HS-27A (cell line): ENCODE data around the gene SIRT4.
A peak's percentile ranks its signal among the peaks of the same experiment; 100 is the strongest.

Experiments
- DNase-seq: peaks from one replicate; pipeline ENCODE4 v3.0.0-alpha.2; 2012; ENCODE audit warnings: low read depth, missing footprints

Gene SIRT4

GRCh38 chr12:120278137-120279069, 23.7 kb upstream of the SIRT4 start:
- DNase-seq: no peak

- no peak for DNase-seq
Measured at GRCh38 chr12:120283318-120283717, 18.8 kb upstream of the SIRT4 start.

- DNase-seq: no peak
Measured at GRCh38 chr12:120284381-120284780, 17.7 kb upstream of the SIRT4 start.

- DNase-seq: no peak
Measured at GRCh38 chr12:120286768-120287490, 15.2 kb upstream of the SIRT4 start.

- DNase-seq: no peak
Measured at GRCh38 chr12:120287491-120287890, 14.6 kb upstream of the SIRT4 start.

GRCh38 chr12:120290609-120291305, 11.4 kb upstream of the SIRT4 start:
- peak; percentile 24 for DNase-seq

GRCh38 chr12:120292411-120292660, 9.8 kb upstream of the SIRT4 start:
- DNase-seq: no peak

- DNase-seq: peak; percentile 70
Measured at GRCh38 chr12:120292661-120293531, 9.2 kb upstream of the SIRT4 start, which contains the start of gene RNU4-1. Gene RNU4-1 (minus strand): TSS chr12:120293237.

GRCh38 chr12:120314220-120314619, 12.1 kb downstream of the SIRT4 start:
- DNase-seq: no peak

GRCh38 chr12:120316798-120317223, 14.7 kb downstream of the SIRT4 start:
- DNase-seq: no peak

GRCh38 chr12:120317224-120318105, 15.3 kb downstream of the SIRT4 start:
- DNase-seq: peak; percentile 97

- no peak for DNase-seq
Measured at GRCh38 chr12:120321382-120322202, 19.5 kb downstream of the SIRT4 start.

GRCh38 chr12:120323772-120324171, 21.7 kb downstream of the SIRT4 start:
- DNase-seq: no peak

GRCh38 chr12:120324841-120325417, 22.8 kb downstream of the SIRT4 start:
- no peak for DNase-seq

- no peak for DNase-seq
Measured at GRCh38 chr12:120327593-120327992, 25.5 kb downstream of the SIRT4 start, which contains the start of gene PLA2G1B. Gene PLA2G1B (minus strand): TSS chr12:120327779. CDS start chr12:120327753, 26 bp downstream.

GRCh38 chr12:120328228-120328627, 26.1 kb downstream of the SIRT4 start:
- DNase-seq: no peak

GRCh38 chr12:120331390-120331789, 29.3 kb downstream of the SIRT4 start:
- DNase-seq: no peak

- no peak for DNase-seq
Measured at GRCh38 chr12:120332041-120332440, 29.9 kb downstream of the SIRT4 start.

- no peak for DNase-seq
Measured at GRCh38 chr12:120332523-120332922, 30.4 kb downstream of the SIRT4 start.
